H9 (cell line): ENCODE measurements around the gene CHRND. TPM values are rescaled to one million over a fixed set of nuclear protein-coding genes. Genes with fewer than 3 reads are reported as not detected.

Experiments used
- DNase-seq: peaks from one replicate; pipeline ENCODE4 v3.0.0-alpha.2; 2017
- H2AFZ ChIP-seq: one replicate; pipeline ENCODE4 v1.6.1; 2013; ENCODE audit warnings: mild to moderate bottlenecking, low read length, control low read depth, moderate library complexity
- H2AK5ac ChIP-seq: 2 replicates; pipeline ENCODE4 v1.6.1; 2013; ENCODE audit warnings: low read length, control low read depth, mixed read lengths; ENCODE audit not compliant: insufficient read length
- H2BK120ac ChIP-seq: one replicate; pipeline ENCODE4 v1.6.1; 2013; ENCODE audit warnings: low read depth, mild to moderate bottlenecking, low read length, control low read depth, inconsistent platforms; ENCODE audit not compliant: poor library complexity, severe bottlenecking
- H2BK12ac ChIP-seq: 2 replicates; pipeline ENCODE4 v1.6.1; 2013; ENCODE audit warnings: low read length, control low read depth, mixed read lengths, low read depth; ENCODE audit not compliant: insufficient read length
- H2BK15ac ChIP-seq: 2 replicates; pipeline ENCODE4 v1.6.1; 2013; ENCODE audit warnings: low read depth, low read length, control low read depth
- H2BK20ac ChIP-seq: one replicate; pipeline ENCODE4 v1.6.1; 2013; ENCODE audit warnings: low read depth, mild to moderate bottlenecking, low read length, control low read depth, inconsistent platforms; ENCODE audit not compliant: poor library complexity, severe bottlenecking
- H2BK5ac ChIP-seq: 2 replicates; pipeline ENCODE4 v1.6.1; 2013; ENCODE audit warnings: low read length, control low read depth, mixed read lengths; ENCODE audit not compliant: insufficient read length
- H3K14ac ChIP-seq: 2 replicates; pipeline ENCODE4 v1.6.1; 2013; ENCODE audit warnings: low read length, control low read depth; ENCODE audit not compliant: insufficient read depth
- H3K18ac ChIP-seq: 2 replicates; pipeline ENCODE4 v1.6.1; 2013; ENCODE audit warnings: low read depth, mild to moderate bottlenecking, mixed read lengths, low read length, control low read depth; ENCODE audit not compliant: insufficient read length
- H3K23ac ChIP-seq: 2 replicates; pipeline ENCODE4 v1.6.1; 2013; ENCODE audit warnings: low read length, control low read depth, mixed read lengths, low read depth; ENCODE audit not compliant: insufficient read length
- H3K23me2 ChIP-seq: 2 replicates; pipeline ENCODE4 v1.6.1; 2013; ENCODE audit warnings: low read depth, mild to moderate bottlenecking, mixed read lengths, low read length, control low read depth; ENCODE audit not compliant: insufficient read length, poor library complexity, severe bottlenecking
- H3K27ac ChIP-seq: 2 replicates; pipeline ENCODE4 v1.5.1; 2013; ENCODE audit warnings: low read length, control low read depth, mixed read lengths, low read depth; ENCODE audit not compliant: insufficient read length
- H3K27me3 ChIP-seq: 2 replicates; pipeline ENCODE4 v1.6.1; 2013; ENCODE audit warnings: low read length, control low read depth, inconsistent platforms; ENCODE audit not compliant: insufficient read depth
- H3K4ac ChIP-seq: 2 replicates; pipeline ENCODE4 v1.6.1; 2013; ENCODE audit warnings: low read depth, mild to moderate bottlenecking, control low read depth, inconsistent platforms, low read length, moderate library complexity
- H3K4me1 ChIP-seq: 2 replicates; pipeline ENCODE4 v1.6.1; 2013; ENCODE audit warnings: low read length, control low read depth, inconsistent platforms; ENCODE audit not compliant: insufficient read depth
- H3K4me2 ChIP-seq: 2 replicates; pipeline ENCODE4 v1.6.1; 2013; ENCODE audit warnings: low read length, control low read depth, mixed read lengths; ENCODE audit not compliant: insufficient read length, insufficient read depth
- H3K56ac ChIP-seq: 2 replicates; pipeline ENCODE4 v1.6.1; 2013; ENCODE audit warnings: low read depth, mild to moderate bottlenecking, mixed read lengths, low read length, control low read depth; ENCODE audit not compliant: insufficient read length
- H3K79me1 ChIP-seq: 2 replicates; pipeline ENCODE4 v1.6.1; 2013; ENCODE audit warnings: low read depth, mild to moderate bottlenecking, moderate library complexity, low read length, control low read depth, inconsistent platforms; ENCODE audit not compliant: insufficient read depth, poor library complexity, severe bottlenecking
- H3K79me2 ChIP-seq: 2 replicates; pipeline ENCODE4 v1.6.1; 2013; ENCODE audit warnings: low read length, control low read depth, inconsistent platforms; ENCODE audit not compliant: insufficient read depth
- H3K9ac ChIP-seq: 2 replicates; pipeline ENCODE4 v1.6.1; 2013; ENCODE audit warnings: low read length, control low read depth, mixed read lengths; ENCODE audit not compliant: insufficient read length; ENCODE audit errors: extremely low read depth
- H3K9me3 ChIP-seq: one replicate; pipeline ENCODE4 v1.6.1; 2013; ENCODE audit warnings: low read depth, low read length, inconsistent platforms; ENCODE audit not compliant: control insufficient read depth
- H3T11ph ChIP-seq: one replicate; pipeline ENCODE4 v1.6.1; 2013; ENCODE audit warnings: mild to moderate bottlenecking, low read length, control low read depth, inconsistent platforms
- H4K20me1 ChIP-seq: one replicate; pipeline ENCODE4 v1.6.1; 2013; ENCODE audit not compliant: control insufficient read depth, insufficient read length, insufficient read depth
- H4K5ac ChIP-seq: 2 replicates; pipeline ENCODE4 v1.6.1; 2013; ENCODE audit warnings: low read depth, mild to moderate bottlenecking, mixed read lengths, low read length, control low read depth; ENCODE audit not compliant: insufficient read length
- H4K8ac ChIP-seq: replicated peaks from 2 replicates; pipeline ENCODE4 v1.6.1; 2013; ENCODE audit warnings: low read length, control low read depth, mixed read lengths, low read depth; ENCODE audit not compliant: insufficient read length
- H4K91ac ChIP-seq: 2 replicates; pipeline ENCODE4 v1.6.1; 2013; ENCODE audit warnings: low read depth, mild to moderate bottlenecking, moderate library complexity, mixed read lengths, low read length, control low read depth; ENCODE audit not compliant: insufficient read length
- H3K27ac Mint-ChIP-seq, 3 experiments: 2 replicates in 2 of 3; 3 replicates in 1 of 3; pipeline ENCODE4 v1.8.0; 2020 to 2021; ENCODE audit warnings: mixed read lengths in 3 of 3, mild to moderate bottlenecking in 1 of 3, moderate library complexity in 1 of 3
- H3K27me3 Mint-ChIP-seq: 2 replicates; pipeline ENCODE4 v1.8.0; 2021; ENCODE audit warnings: low read depth, mild to moderate bottlenecking, moderate library complexity, mixed read lengths
- H3K36me3 Mint-ChIP-seq, 3 experiments: 2 replicates in 2 of 3; 3 replicates in 1 of 3; pipeline ENCODE4 v1.8.0; 2020 to 2021; ENCODE audit warnings: low read depth in 3 of 3, mixed read lengths in 3 of 3; ENCODE audit not compliant: insufficient read depth in 1 of 3
- H3K4me1 Mint-ChIP-seq, 2 experiments: 2 replicates each; pipeline ENCODE4 v1.8.0; 2020; ENCODE audit warnings: mixed read lengths in 2 of 2
- H3K4me3 Mint-ChIP-seq, 2 experiments: 2 replicates in 1 of 2; 3 replicates in 1 of 2; pipeline ENCODE4 v1.8.0; 2020 to 2021; ENCODE audit warnings: mild to moderate bottlenecking in 2 of 2, mixed read lengths in 2 of 2, moderate library complexity in 1 of 2
- H3K9me3 Mint-ChIP-seq, 2 experiments: 2 replicates in 1 of 2; 3 replicates in 1 of 2; pipeline ENCODE4 v1.8.0; 2020; ENCODE audit warnings: mild to moderate bottlenecking in 2 of 2, mixed read lengths in 2 of 2, moderate library complexity in 1 of 2
- CTCF ChIP-seq: fragments of 200-600 bp; sonication (generic); conservative IDR thresholded peaks from 3 replicates; pipeline ENCODE4 v1.8.0; 2021; ENCODE audit warnings: antibody characterized with exemption, mild to moderate bottlenecking
- WGBS: extraction: QIAGEN DNeasy Blood & Tissue Kit; methylation state at CpG from one replicate; pipeline ENCODE4 v1.1.7; 2013; ENCODE audit warnings: missing lambda C conversion rate, low lambda C conversion rate, mixed read lengths; ENCODE audit not compliant: insufficient read length; ENCODE audit errors: extremely low coverage; 5-methylcytosine and 5-hydroxymethylcytosine counted together
- total RNA-seq: library from RNA; stranded (reverse); gene quantifications from 2 replicates; pipeline ENCODE4 v1.2.1, GENCODE V29; 2021

CHRND gene
- total RNA-seq, 1 experiment from 2014 or later: not detected

DNA sequence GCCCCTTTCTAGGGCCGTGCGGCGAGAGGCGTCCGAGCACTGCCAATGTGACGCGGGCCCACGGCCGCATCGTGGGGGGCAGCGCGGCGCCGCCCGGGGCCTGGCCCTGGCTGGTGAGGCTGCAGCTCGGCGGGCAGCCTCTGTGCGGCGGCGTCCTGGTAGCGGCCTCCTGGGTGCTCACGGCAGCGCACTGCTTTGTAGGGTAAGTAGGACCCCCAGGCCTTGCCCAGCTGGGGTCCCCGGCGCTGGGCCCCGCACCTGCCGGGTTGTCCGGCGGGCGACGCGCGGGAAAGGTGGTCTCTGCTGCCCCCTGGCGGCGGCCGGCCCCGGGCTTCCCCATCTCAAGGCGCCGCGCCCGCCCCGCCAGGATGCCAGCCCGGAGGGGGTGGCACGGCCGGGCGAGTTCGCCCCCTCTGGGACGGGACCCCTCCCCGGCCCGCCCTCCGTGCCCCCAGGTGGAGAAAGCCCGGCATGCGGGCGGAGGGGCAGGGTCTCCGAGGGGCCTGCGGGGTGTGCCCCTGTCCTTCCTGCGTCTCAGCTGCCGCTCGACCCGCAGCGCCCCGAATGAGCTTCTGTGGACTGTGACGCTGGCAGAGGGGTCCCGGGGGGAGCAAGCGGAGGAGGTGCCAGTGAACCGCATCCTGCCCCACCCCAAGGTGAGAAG is 3.9 kb upstream of the CHRND start:
- DNase-seq: peak; percentile 65
- peaks cover 15% of the 10 kb centered on the region for H3K27me3 ChIP-seq

More for the DNA sequence above, 3.9 kb upstream of the CHRND start:
- Histone ChIP-seq H3T11ph (no peak overlapping the region), H4K91ac (no peak overlapping the region), H3K27ac (no peak overlapping the region), H3K4ac (no peak overlapping the region), H3K79me1 (no peaks in the 10 kb centered on the region), H4K5ac (no peak overlapping the region), H3K9me3 (no peaks in the 10 kb centered on the region), H3K14ac (no peak overlapping the region), H3K23me2 (peaks cover 14% of the 10 kb centered on the region), H2BK5ac (no peak overlapping the region), H3K79me2 (no peaks in the 10 kb centered on the region), H3K4me1 (no peaks in the 10 kb centered on the region), H2AK5ac (no peak overlapping the region), H3K23ac (no peak overlapping the region), H3K56ac (no peak overlapping the region), H3K18ac (no peak overlapping the region), H2BK120ac (no peak overlapping the region), H4K20me1 (no peaks in the 10 kb centered on the region), H2AFZ (no peak overlapping the region), H3K4me2 (peak overlapping the region; percentile 12), H4K8ac (no peak overlapping the region), H2BK15ac (no peak overlapping the region), H2BK12ac (no peak overlapping the region), H3K9ac (no peak overlapping the region), H2BK20ac (no peak overlapping the region)
- Mint-ChIP-seq H3K4me3 (peak overlapping the region in 1 of 2 experiments; percentile 68; a peak in 1 of 5 replicates), H3K4me1 (peaks cover 9 to 27% of the 10 kb centered on the region in 2 experiments), H3K27me3 (peaks cover 70% of the 10 kb centered on the region), H3K9me3 (no peaks in the 10 kb centered on the region; a peak in 1 of 5 replicates), H3K36me3 (peaks cover 0 to 1% (median 0%) of the 10 kb centered on the region in 3 experiments; a peak in 1 of 7 replicates), H3K27ac (no peak overlapping the region)
- no CpG with 5 or more reads among the region's 66 CpGs for WGBS
- TF ChIP-seq CTCF: peak; percentile 99
